ENCODE results near the gene KCNJ6. TPM values are rescaled to one million over a fixed set of nuclear protein-coding genes. Genes with fewer than 3 reads are reported as not detected.

The KCNJ6 gene
- total RNA-seq, 1 donor from 2014 or later: 0.82 TPM

DNA sequence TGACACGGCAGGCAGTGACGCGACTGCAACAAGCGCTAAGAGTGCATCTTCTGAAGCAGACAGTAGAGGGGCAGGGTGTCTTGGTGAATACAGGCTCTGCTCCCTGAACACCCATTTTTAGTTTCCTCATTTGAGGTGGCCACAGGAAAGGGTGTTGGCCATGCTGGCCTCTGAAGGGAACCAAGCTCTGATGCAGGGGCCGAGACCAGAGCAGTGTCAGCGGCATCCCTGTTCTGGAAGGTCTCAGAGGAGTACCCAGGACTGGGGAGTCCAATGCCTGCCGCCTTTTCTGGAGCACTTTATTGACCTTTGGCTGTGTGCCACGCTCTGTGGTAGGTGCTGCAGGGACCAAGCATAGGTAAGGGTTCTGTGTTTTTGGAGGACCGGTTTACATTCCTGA is 100.4 kb downstream of the KCNJ6 start:
- no peak for DNase-seq

GRCh38 chr21:37811711-37812110 is 104.5 kb downstream of the KCNJ6 start:
- no peak for DNase-seq

- no peak for DNase-seq
Measured at GRCh38 chr21:37808261-37808660, 108.0 kb downstream of the KCNJ6 start.

- DNase-seq: no peak
Measured at GRCh38 chr21:37805266-37805665, 111.0 kb downstream of the KCNJ6 start.

- DNase-seq: no peak
Measured at GRCh38 chr21:37804001-37804400, 112.3 kb downstream of the KCNJ6 start.

- DNase-seq: no peak
Measured at GRCh38 chr21:37803101-37803651, 113.1 kb downstream of the KCNJ6 start.

DNA sequence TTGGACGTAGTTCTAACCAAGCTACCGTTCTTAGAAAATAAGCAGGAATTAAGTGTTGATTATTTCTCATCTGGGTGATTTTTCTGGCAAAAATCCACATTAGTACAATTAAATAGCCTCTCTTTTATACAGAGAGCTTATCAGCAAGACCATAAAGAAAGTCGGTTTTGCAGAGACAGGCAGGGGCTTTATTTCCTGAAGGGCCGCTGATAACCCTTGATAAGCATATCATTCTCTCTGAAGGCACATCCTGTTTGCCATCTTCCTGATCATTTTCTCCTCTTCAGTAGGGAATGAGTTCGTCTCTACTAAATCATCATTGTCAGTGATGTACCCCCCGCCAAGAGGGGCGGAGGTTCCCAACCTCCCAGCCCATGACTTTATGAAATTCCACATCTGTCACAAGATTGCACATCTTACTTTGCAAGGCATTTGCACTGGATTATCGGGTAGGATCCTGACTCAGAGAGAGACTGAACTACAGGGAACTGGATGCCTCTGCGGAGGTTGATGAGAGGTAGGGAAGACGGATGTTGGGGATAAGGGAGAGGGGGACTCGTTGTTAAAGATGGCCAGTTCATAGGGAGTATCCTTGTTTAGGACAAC is 115.7 kb downstream of the KCNJ6 start:
- DNase-seq: no peak

DNA sequence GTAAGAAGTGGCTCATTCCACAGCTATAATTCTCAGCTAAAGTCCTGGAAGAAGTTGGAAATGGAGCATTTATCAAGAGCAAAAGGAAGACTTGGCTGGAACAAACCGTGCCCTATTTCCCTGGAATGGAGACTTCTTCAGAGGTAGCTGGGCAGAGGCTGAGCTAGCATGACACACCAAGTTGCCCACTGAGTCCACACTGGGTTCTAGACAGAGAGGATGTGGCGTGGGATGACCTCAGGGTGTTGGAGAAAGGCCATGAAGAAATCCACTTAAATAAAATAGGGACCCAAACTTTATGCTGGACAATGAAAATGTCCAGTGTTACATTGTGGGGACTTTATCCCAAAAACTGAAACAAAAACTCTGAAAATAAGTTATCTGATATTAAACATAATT is 116.2 kb downstream of the KCNJ6 start:
- no peak for DNase-seq

DNA sequence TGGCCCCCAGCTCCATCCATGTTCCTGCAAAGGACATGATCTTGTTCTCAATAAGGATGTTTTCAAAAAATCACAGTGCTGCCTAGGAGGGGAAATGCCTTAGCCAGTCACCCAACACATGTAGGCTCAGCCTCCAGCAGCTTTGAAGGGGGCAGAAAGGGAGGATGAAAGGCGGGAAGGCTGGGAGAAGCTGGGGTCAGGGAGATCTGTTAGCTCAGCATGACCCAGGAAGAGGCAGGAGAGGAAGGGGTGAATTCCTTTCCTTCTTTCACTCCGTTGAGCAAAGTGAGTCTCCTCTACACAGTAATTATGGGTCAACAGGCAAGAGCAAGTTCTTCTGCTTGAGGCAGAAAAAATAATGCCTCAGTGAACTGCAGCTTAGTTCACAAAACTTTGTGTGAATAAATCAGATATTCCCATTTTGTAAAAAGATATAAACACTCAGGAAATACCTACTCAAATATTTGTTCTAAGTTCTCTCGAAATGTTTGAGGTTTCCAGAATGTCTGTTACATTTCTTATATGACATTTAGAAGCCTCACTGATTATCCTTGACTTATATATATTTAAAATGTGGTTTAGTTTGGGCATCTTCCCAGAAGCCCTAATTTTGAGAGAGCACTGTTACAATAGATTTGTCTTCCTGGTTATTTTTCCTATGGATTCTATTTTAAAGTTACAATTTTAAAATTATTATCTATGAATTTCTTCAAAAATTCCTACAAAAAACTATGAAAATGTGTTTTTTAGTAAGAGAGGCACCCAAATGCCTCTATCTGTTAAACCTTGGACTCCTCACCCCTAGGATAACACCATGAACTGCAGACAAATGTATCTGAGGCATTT is 116.8 kb downstream of the KCNJ6 start:
- DNase-seq: no peak

DNA sequence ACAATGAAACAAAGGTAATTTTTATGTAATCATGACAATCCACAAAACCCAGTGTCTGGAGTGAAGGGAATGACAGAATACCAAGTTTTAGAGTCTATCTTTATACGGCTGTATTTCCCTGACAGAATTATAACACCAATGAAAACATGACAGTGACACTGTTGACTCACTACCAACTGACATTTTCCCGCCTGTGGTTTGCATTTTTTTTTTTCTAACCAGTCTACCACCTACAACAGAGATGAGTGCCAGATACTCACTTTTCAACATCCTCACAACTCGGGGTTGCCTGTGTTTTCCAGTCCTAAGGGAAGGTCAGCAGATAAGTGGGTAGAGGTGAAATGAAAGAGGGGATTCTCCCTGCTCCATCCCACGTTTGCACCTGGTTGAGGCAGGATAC is 118.9 kb downstream of the KCNJ6 start:
- no peak for DNase-seq

DNA sequence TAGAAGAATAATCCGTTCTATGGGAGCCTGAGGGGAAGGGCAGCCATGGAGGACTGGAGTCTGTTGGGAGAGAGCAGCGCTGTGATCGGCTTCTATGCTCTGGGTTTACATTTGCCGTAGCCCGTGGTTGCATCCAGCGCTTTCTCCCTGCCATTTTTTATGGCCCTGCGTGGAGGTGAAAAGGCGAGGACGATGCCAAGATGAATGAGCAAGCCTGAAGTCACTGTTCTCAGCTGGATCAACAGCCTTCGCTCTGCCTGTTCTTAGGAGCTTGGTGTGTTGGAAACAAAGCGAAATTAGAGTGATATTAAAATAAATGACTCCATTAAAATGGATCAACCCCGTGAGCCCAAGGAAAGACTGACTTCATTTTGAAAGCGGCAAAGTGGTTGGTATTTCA is 120.2 kb downstream of the KCNJ6 start:
- no peak for DNase-seq

GRCh38 chr21:37793660-37794059 is 122.6 kb downstream of the KCNJ6 start:
- DNase-seq: no peak

- no peak for DNase-seq
Measured at GRCh38 chr21:37792046-37792445, 124.2 kb downstream of the KCNJ6 start.

GRCh38 chr21:37790905-37791304 is 125.4 kb downstream of the KCNJ6 start:
- no peak for DNase-seq

DNA sequence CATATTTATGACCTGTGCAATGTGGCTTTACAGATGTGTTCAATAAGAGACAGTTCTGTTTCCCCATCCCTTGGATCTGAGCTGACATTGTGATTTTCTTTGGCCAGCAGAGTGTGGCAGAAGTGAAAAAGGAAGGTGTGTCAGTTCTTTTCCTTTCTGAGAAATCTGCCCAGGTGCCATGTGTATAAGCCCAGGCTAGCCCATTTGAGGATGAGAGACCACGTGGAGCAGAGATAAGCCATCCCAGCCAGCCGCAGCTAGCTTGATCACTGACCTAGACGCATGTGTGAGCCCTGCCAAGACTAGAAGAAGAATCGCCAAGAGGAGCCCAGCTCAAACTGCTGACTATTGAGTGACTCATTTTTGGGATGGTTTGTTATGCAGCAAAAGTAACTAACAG is 127.8 kb downstream of the KCNJ6 start:
- no peak for DNase-seq

DNA sequence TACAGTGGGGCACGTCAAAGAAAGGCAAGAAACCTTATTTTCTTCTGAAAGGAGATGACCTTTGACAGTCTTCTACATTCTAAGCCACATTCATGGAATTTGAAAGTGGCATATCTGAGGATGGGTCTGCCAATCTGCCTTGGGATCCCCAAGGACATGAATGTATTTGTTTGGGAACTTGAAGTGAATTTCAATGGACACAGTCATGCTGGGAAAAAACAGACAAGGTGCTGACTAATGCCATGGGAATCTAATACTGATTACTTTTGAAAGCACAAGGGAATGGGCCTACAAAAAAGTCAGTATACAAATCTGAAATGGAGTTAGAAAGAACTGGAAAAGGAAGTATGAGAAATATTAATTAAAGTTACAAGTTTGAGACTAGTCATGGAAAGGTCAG is 128.8 kb downstream of the KCNJ6 start:
- DNase-seq: no peak

GRCh38 chr21:37784591-37785318 is 131.5 kb downstream of the KCNJ6 start:
- DNase-seq: no peak

DNA sequence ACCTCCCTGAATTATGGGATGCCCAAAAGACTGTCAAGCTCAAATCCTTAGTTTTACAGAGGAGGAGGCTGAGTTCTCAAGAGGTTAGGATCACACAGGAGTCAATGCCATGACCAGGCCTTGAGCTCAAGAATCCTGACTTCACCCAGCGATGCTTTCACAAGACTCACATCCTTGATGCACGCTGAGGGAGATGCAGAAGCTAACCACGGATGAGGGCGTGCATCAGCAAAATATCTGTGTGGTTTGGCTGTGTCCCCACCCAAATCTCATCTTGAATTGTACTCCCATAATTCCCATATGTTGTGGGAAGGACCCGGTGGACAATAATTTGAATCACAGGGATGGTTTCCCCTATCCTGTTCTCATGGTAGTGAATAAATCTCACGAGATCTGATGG is 133.2 kb downstream of the KCNJ6 start:
- no peak for DNase-seq

DNA sequence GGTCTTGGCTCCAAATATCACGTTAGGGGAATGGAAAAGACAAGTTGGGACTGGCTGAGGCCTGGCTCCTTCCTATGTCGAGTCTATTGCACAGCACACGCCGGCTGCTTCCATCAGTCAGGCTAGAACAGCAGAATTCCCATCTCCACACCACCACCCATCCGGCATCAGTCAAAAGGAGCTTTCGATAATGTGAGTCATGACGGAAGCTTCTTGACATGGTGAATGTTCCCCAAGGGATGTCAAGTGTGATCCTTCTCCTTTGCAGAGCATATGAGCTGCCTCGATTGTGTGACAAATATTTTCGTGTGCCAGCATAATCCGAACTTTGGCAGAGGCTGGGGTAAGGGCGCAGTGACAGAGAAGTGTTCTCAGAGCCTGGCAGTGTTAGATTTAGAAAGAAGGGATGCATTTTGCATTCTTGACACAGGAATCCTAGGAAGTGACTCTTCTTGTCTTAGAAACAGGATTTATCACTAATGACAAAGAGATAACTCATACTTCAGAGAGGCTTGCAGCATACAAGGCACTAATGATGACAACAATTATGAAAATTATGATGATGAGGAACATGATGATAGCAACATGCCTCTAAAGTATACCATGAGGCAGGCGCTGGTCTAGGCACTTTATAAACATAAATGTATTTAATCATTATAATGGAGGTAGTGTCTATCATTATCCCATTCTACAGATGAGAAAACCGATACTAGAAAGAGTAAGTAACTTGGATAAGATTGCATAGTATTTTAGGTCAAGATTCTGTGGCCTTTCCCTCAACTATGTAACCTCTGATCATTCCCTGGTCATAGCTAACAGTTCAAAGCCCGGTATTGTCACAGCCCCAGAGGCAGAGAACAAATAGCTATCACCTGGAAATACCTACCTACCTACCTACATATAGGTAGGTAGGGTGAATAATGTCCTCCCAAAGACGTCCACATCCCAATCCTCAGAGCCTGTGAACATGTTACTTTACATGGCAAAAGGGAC is 135.0 kb downstream of the KCNJ6 start:
- DNase-seq: no peak

- DNase-seq: no peak
Measured at GRCh38 chr21:37771181-37771580, 145.1 kb downstream of the KCNJ6 start.

DNA sequence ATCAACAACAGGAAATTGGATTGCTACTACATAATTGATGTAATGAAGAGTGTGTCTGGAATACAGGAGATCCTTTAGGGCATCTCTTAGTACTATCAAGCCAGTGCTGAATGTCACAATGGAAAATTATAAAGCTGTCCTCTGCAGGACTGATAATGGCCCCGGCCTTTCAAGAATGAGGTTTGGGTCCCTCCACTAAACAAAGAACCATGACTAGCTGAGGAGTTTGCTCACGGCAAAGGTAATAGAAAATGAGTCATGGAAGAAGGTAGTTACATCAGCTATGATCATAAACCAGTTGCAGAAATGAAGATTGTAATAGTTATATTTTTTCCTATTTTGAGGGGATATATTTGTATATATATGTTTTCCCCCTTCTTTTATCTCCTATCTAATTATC is 145.8 kb downstream of the KCNJ6 start:
- no peak for DNase-seq

GRCh38 chr21:37769656-37770055 is 146.6 kb downstream of the KCNJ6 start:
- DNase-seq: no peak
